ENCODE measurements around the gene TMEM119.
"Not testable (repeated sequence)": the region's sequence is repeated elsewhere in the genome, so short reads cannot be mapped to it uniquely, and the experiment has no call there.

TMEM119 gene

DNA sequence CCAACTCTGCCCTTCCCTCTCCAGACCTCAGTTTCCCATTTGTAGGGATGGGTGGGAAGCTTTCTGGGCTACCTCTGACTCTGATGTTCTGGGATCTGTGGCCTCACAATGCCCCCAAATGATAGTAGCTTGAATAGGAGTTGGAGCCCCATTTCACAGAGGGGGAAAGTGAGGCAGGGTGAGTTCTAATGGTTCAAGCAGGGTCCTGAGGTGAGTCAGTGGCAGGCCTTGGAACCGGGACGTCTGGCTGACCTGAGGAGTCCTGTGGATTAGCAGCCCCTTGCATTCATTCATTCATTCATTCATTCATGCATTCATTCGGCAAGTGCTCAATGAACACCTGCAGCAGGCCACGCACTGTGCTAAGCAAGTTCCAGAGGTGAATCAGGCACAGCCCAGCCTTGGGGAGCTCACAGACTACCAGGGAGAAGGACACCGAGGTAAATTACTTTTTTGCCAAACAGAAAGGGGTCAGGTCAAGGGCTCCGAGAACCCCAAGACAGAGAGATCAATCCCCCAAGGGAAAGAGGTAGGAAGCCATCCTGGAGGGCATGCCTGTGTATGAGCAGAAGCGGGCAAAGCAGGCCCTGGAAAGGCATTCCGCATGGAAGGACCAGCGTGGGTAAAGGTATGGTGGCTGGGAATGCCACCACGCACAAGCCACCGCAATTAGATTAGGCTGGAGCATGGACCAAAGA, 818 bp upstream of the TMEM119 start:
- DNase-seq = no peak

DNA sequence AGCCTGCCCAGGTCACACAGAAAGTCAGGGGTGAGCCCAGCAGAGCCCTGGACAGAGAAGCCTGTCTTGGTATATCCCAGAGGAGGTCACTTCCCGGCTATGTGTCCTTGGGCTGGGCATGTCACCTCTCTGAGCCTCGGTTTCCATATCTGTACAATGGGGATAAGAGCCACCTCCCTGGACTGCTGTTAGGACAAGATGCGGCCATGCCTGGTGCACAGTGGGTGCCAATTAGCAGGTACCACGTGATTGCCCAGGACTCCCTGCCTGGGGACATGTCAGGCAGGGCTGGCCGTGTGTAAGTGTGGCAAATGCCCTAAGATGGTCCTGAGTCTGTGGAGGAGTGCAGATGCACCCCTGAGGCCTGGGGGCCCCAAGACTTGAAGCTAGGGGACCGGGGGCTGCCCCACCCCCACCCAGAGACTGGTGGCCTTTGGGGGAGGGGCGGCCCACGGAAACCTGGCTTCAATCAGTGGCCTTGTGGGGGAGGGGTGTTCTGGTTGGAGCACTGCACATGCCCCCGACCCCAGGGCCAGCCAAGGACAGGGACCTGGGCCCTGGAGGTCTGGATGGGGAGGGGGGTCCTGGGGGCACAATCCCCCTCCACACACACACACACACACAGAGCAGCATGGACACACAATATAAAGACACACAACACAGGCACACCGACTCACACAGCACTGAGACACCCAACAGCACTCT, 878 bp downstream of the TMEM119 start:
- DNase-seq = no peak

DNA sequence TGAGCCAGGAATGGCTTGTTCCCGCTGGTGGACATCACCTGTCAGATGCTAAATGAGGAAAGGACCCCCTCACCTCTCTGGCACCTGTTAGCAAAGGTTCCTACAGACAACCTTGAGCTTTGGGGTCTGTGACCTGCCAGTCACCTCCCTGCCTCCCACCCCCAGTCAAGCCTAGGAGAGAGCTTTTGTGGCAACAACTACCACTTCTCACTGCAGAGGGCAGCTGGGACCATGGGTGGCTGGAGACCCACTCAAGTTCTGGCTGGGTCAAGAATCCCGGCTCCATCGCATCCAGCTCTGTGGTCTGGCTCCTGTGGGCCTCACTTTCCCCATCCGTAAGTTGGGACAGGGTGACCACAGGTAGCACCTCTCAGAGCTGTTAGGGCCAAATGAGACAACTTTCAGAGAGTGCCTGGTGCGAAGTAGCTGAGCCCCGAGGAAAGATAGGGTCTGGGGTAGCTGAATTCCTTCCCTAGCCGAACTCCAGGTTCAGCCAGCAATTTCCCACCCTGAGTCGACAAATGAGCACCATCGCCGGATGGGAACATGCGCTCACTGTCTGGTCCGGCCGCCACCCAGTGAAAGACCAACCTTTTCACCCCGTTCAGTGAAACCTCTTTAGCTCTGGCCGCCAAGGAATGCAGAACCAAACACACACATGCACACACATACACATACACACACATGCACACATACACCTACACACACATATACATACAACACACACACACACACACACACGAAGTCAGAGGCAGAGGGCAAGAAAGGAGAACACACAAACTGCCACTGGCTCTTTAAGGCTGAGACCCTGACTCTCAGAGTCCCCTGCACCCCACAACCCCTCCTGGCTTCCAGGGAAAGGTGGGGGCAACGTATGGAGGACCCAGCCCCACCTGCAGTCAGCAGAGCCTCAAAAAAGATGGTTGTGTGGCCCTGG, 1.9 kb downstream of the TMEM119 start:
- DNase-seq = no peak

DNA sequence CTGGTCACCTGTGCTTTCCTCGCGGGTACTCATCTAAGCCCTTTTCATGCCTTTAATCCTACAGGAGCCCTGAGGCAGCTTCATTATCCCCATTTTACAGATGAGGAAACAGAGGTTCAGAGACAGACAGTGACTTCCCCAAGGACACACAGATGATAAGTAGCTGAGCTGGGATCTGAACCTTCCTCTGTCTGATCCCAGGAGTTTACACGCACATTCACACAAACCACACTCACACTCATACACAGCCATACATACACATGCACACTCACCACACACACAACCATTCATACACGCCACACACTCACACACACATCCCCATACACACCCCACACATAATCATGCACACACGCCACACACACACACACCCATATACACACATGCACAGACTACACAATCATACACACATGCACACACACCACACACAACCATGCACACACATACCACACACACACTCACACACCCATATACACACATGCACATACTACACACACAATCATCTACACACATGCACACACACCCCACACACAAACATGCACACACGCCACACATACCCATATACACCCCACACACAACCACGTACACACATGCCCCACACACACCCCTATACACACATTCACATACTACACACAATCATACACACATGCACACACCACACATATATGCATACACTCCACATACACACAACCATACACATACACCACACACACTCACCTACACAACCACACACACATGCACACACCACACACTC, 2.7 kb downstream of the TMEM119 start:
- no peak for DNase-seq

DNA sequence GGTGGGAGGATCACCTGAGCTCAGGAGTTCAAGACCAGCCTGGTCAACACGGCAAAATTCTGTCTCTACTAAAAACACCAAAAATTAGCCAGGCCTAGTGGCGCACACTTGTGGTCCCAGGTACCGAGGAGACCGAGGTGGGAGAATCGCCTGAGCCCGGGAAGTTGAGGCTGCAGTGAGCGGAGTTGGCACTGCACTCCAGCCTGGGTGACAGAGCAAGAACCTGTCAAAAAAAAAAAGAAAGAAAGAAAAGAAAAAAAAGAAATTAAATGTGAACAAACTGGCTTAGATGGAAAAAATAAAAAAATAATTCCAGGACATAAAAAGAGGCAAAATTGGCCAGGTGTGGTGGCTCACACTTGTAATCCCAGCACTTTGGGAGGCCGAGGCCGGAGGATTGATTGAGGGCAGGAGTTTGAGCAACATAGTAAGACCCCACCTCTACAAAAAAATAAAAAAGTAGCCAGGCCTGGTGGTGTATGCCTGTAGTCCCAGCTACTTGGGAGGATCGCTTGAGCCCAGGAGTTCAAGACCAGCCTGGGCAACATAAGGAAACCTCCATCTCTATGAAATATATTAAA, 3.5 kb downstream of the TMEM119 start:
- no peak for DNase-seq

DNA sequence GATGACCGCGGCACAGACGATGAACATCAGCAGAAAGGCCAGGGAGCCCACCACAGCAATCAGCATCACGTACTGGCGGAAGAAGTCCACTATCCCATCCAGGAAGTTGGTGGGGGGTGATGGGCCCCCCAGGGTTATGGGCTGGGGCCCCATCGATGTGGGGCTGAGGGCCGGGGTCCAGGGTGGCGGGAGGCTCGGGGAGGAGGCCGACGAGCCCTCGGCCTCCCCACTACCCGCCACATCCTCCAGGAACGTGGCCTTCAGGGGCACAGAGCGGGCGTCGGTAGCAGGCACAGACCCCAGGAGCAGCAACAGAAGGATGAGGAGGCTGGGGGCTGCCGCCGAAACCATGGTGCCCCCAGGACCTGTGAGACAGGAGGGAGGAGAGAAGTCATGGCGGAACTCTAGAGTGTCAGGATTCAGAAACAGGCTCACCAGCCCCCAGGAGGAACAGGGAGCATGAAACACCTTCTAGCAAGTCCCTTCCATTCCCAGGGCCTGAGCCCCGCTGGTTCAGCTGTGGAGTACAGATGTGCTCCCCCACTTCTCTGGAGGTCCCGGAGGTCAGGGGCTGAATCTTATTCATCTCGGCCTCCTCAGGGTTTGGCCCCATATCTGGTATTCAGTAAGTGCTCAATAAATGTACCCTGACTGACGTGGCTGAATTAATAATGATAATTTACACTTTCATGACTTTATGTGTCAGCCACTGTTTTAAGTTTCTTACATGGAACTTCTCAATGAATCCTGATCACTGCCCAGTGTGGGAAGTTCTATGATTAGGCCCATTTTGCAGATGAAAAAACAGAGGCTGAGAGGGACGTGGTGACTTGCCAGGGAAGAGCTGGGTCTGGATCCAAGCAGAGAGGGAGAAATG, 5.6 kb downstream of the TMEM119 start:
- DNase-seq = no peak

DNA sequence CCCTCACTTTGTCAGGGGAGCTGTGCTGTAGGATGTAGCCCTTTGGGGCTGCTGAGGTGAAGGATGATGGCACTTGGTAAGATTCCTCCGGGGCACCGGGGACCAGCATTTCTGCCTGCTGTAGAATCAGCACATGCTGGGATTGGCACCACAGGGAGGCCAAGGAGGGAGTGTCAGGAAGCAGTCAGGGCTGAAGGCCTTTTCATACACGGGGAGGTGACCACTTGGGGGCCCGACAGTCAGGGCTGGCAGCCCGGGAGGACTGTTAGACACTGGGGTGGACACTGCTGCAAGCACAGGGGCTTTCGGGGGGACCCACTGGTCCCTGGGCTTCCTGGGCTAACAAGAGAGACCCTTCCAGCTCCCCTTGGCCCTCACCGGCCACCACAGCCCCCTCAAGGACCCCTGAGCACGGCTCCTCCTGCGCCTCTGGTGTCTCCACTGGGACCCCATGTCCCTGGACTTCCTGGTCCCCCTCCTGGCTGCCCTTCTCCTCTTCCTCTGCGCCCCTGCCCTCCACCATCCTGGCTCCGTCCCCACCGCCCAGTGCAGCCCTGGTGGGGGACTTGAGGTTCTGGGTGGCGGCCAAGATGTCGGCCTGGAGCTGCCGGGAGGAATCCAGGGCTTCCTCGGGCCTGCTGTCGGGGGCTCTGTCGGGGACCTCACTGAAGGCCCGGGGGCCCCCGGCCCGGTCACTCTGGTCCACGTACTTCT, 6.5 kb downstream of the TMEM119 start:
- no peak for DNase-seq

DNA sequence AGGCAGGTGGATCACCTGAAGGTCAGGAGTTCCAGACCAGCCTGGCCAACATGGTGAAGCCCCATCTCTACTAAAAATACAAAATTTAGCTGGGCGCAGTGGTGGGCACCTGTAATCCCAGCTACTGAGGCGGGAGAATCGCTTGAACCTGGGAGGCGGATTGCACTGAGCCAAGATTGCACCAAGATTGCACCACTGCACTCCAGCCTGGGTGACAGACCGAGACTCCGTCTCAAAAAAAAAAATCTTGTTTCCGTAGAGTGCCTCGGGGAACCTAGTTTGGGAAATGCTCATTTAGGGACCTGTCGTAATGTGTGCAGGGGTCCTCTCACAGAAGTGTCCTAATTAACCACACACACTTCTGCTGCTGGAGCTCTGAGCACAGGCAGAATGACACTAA, 7.4 kb downstream of the TMEM119 start:
- DNase-seq = not testable (repeated sequence)

DNA sequence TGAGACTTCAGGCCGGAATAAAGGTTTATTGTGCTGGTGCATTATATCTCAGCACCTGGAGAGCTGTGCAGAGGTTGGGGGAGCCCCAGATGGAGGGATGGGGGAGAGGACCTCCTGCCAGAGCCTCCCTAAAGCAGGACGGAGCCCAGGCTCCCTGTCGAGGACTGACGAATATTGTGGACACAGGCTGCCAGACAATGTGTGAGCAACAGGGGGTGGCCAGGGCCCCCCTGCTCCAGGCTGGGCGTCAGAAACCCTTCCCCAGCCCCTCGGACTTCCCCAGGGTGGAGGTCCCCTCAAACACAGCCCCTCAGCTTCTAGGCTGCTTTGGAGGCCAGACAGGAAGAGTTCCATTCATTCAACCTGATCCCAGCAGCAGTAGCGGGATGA, 8.0 kb downstream of the TMEM119 start:
- no peak for DNase-seq

DNA sequence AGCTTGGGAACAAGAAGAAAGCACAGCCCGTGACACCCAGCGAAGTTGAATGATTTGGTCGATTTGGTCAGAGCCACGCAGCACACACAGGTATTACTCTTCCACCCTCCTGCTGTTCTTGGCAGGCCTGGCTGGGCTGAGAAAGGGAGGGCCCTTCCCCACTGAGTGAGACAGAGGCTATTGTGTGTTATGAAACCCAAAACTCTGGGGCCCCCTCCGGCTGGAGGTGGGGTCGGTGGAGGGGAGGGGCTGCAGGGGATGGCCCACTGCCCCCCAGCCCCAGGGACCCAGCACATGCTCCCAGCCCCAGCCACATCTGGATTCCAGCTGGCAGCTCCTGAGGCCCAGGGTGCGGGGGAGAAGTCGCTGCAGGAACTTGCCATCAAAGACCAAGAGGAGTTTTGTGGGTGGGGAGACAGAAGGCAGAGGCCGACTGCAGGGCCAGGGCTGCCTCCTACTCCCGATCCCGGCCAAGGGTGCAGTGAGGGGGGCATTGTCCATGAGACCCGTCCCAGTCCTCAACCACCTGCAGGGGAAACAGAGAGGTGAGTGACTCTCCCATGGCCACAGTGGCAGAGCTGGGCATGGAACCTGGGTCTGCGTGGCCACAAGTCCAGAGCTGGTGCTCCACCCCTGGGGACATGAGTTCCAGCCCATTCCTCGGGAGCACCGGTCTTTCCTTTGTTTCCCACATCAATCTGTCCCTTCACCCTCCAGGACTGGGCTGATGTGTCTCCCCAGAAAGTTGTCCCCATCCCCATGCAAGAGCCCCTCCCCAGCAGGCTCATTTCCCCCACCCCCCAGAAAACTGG, 8.7 kb downstream of the TMEM119 start:
- DNase-seq = no peak

DNA sequence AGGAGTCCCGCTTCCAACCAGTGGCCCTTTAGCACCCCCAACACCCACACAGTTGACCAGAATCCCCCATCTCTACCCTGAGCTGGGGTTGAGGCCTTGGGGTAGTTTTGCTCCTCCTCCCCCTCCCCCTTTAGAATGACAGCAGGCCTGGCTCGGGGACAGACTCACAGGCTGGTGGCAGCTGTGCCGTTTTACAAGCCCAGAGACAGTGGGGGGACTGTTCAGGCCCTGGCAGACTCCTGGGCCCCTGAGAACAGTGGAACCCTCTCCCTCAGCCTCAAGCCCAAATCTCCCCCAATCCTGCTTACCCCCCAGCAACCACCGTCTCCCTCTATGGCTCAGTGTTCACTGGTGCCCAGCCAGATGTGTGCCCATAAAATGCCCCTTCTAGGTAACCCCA, 10.1 kb downstream of the TMEM119 start:
- no peak for DNase-seq

DNA sequence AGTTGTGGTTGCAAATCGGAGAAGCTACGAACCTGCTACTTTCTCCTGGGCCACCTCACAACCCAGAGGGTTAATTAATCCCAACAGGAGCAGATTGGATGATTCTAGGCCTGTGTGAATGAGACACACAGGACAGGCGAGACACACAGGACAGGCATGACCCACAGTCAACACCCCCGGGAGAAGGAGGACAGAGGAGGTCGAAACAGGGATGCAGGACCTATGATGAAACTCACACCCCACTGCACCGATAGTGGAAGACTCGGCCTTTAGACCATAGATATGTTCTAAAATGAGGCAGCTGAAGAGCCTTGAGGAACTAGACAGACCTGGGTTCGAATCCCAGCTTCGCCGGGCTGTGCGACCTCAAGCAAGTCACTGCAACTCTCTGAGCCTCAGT, 11.6 kb downstream of the TMEM119 start:
- DNase-seq = no peak

DNA sequence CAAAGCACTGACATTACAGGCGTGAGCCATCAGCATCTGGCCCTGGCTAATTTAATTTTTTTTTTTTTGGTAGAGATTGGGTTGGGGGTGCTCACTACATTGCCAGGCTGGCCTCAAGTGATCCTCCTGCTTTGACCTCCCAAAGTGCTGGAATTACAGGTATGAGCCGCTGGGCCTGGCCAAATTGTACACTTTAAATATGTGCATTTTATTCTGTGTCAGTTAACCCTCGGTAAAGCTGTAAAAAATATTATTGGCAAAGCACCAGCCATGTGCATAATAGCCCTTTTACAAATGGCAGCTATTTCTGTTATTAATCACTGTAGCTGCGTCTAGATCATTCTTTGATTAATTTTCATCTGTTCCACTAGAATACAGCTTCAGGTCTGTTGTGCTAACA, 12.0 kb downstream of the TMEM119 start:
- no peak for DNase-seq

DNA sequence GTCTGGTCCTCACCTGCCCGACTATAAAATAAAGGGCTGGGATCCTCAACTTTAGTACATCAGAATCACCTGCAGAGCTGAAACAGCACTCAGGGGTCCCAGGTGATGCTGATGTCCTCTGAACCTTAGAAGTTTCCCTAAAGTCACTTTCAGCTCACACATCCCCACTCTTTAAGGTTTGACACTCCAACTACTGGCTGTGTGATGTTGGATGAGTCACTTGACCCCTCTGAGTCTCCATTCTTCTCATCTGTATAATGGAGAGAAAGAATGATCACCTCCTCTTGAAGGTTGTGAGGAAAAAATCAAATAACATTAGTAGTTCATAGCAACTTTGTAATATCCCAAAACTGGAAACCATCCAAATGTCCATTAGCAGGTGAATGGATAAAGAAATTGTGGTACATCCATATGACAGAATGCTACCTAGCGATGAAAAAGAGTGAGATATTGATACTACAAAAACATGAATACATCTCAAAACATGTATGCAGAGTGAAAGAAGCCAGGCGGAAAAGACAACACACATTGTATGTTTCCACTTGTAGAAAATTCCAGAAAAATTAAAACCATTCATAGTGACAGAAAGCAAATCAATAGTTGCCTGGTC, 13.3 kb downstream of the TMEM119 start:
- no peak for DNase-seq

DNA sequence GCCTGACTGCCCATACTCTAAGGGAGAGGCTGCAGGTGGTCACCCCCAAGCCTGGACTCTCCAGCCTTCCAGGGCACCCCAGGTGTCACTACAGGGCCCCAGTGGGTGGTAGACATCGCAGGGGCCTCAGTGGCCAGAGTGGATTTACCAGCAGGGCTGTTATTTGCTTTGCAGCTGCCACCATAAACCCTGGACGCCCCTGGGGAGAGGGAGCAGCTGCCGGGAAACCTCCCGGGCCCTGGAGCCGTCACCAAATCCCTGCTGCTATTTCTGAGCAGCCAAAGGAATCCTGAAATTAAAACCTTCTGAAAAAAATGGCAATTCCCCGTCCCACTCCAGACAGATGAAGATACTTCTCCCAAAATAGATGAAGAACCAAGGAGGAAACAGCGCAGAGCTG, 13.9 kb downstream of the TMEM119 start:
- DNase-seq = no peak

DNA sequence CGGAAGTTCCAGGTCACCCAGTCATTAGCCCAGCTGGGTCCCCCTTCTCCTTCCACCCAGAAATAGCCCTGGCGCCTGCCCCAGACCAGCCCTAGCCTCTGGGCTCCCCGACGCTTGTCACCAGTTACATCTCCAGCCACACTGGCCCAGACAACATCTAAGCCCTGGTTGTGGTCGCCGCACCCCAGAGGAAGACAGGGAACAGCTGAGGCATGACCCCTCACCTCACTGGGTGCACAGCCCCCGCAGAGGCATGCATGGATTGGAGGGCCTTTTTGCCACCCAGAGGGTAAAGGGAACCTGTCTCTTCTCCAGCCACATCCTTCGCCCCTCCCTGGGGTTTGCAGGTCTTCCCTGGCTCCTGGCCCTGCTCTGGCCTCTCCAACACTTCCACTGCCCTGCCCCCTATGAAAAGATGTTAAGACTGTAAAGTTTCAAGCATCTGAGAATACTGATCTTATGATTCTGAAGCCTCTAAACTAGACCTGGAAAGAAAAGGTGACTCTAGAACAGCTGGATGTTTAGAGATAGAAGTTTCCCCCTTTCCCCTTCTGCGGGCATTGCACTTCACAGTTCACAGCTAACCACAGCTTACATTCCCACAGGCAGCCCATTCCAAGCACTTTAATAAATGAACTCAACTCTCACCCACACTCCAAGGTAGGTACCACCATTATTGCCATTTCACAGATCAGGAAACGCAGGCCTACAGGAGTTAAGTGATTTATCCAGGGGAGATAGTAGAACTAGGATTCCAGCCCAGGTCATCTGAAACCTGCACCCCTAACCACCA, 14.7 kb downstream of the TMEM119 start:
- no peak for DNase-seq

DNA sequence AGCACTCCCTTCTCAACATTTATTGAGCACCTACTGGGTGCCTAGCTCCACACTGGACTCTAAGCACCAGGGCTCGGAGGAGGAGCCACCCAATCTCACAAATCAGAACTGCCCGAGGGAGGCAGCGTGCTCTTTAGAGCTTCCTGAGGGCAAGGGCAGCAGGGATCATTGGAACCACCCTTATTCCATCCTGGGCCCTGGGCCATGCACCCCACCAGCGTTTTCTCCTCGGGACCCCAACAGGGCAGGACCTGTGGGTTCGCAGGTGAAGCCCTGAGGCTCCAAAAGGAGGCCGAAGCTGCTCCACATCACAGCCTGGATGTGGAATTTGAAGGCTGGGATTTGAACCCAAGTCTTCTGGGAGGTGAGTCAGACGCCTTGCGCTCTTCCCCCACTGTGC, 15.4 kb downstream of the TMEM119 start:
- no peak for DNase-seq

All from CD4-positive, alpha-beta T cell treated with Interleukin-17A for 1 hour (primary cell).